GM12878 (cell line): ENCODE measurements around the gene SENP8. TPM values are rescaled to one million over a fixed set of nuclear protein-coding genes. Genes with fewer than 3 reads are reported as not detected.

Experiments
- ATAC-seq: fragments of 200-7000 bp; cut with Tn5 transposase; 3 replicates; pipeline ENCODE4 v1.9.1; 2020; ENCODE audit warnings: mild to moderate bottlenecking, moderate library complexity
- BruUV-seq: library from RNA; stranded (reverse); fragments of 400-500 nt; replicated peaks from 2 replicates; lab custom pipeline; 2021; lab: Mats Ljungman, UMichigan
- CTCF ChIA-PET: fragments of 300-600 bp; sonication (Branson Sonifier 250); formaldehyde crosslinking; extraction: SDS; loops from one replicate; lab custom pipeline; 2021; ENCODE audit warnings: inconsistent platforms; lab: Yijun Ruan, JAX
- POLR2A ChIA-PET: fragments of 350-600 bp; formaldehyde crosslinking; extraction: SDS; loops from one replicate; lab custom pipeline; 2021; ENCODE audit warnings: inconsistent platforms; lab: Charles Lee
- RAD21 ChIA-PET: fragments of 300-600 bp; sonication (Branson Sonifier 250); formaldehyde crosslinking; loops from one replicate; lab custom pipeline; 2023; ENCODE audit warnings: antibody characterized with exemption; ENCODE audit not compliant: unreplicated experiment; lab: Charles Lee
- SMC1A ChIA-PET: fragments of 300-600 bp; sonication (Branson Sonifier 250); formaldehyde crosslinking; loops from one replicate; lab custom pipeline; 2023; ENCODE audit not compliant: unreplicated experiment, uncharacterized antibody; lab: Charles Lee
- DNase-seq: peaks from one replicate; pipeline ENCODE4 v3.0.0-alpha.2; 2011; ENCODE audit warnings: low read depth, low spot score
- FAIRE-seq: peaks from 3 replicates; lab custom pipeline; 2011; peaks lifted over from hg19 to GRCh38; lab: Jason Lieb, UNC
- H2AFZ ChIP-seq: 2 replicates; pipeline ENCODE4 v1.6.0; 2011; ENCODE audit warnings: low read depth, low read length, control low read depth; ENCODE audit not compliant: control insufficient read depth
- H3K27ac ChIP-seq: 2 replicates; pipeline ENCODE4 v1.5.1; 2011; ENCODE audit warnings: control low read depth; ENCODE audit not compliant: control insufficient read depth, insufficient read depth
- H3K27me3 ChIP-seq, 2 experiments: replicated peaks in 1 of 2; 2 replicates each; pipeline versions ENCODE4 v1.6.0 to v1.6.1; 2011; ENCODE audit warnings: low read length in 1 of 2; ENCODE audit not compliant: control insufficient read depth in 2 of 2, insufficient read depth in 2 of 2
- H3K36me3 ChIP-seq, 2 experiments: 2 replicates each; pipeline ENCODE4 v1.5.1; 2011; ENCODE audit warnings: low read length in 1 of 2; ENCODE audit not compliant: control insufficient read depth in 2 of 2, insufficient read depth in 2 of 2
- H3K4me1 ChIP-seq: 2 replicates; pipeline ENCODE4 v1.6.1; 2011; ENCODE audit warnings: mild to moderate bottlenecking, low read length, moderate library complexity, mixed read lengths; ENCODE audit not compliant: control insufficient read depth, insufficient read depth
- H3K4me2 ChIP-seq: 2 replicates; pipeline ENCODE4 v1.6.0; 2011; ENCODE audit warnings: control low read depth; ENCODE audit not compliant: control insufficient read depth, insufficient read depth
- H3K4me3 ChIP-seq: fragments of 200-600 bp; sonication (generic); 2 replicates; pipeline ENCODE4 v1.5.1; 2016
- H3K79me2 ChIP-seq: 2 replicates; pipeline ENCODE4 v1.6.0; 2011; ENCODE audit warnings: low read length; ENCODE audit not compliant: control insufficient read depth, insufficient read depth
- H3K9ac ChIP-seq: 2 replicates; pipeline ENCODE4 v1.8.0; 2011; ENCODE audit warnings: low read length, control low read depth, mixed read lengths; ENCODE audit not compliant: control insufficient read depth, insufficient read depth
- H3K9me3 ChIP-seq: replicated peaks from 3 replicates; pipeline ENCODE4 v1.5.1; 2011; ENCODE audit warnings: mild to moderate bottlenecking, low read length; ENCODE audit not compliant: control insufficient read depth, insufficient read depth
- H4K20me1 ChIP-seq: 2 replicates; pipeline ENCODE4 v1.6.0; 2011; ENCODE audit not compliant: control insufficient read depth, insufficient read depth
- ASH2L ChIP-seq: fragments of 300-600, 200-600 bp; sonication (generic); IDR thresholded peaks from 2 replicates; pipeline ENCODE4 v1.6.1; 2017; ENCODE audit warnings: low read depth, mild to moderate bottlenecking, borderline replicate concordance
- CREM ChIP-seq: IDR thresholded peaks from 2 replicates; pipeline ENCODE4 v1.6.1; 2014; ENCODE audit warnings: antibody characterized with exemption, low read depth
- GATAD2B ChIP-seq: fragments of 450-650 bp; conservative IDR thresholded peaks from 2 replicates; pipeline ENCODE4 v1.6.1; 2017; ENCODE audit warnings: low read depth, mild to moderate bottlenecking, moderate library complexity
- IKZF2 ChIP-seq, 2 experiments: fragments of 450-650 bp; IDR thresholded peaks; 2 replicates each; pipeline ENCODE4 v1.6.1; 2017; ENCODE audit warnings: mild to moderate bottlenecking in 2 of 2, moderate library complexity in 2 of 2
- LARP7 ChIP-seq: fragments of 450-650 bp; IDR thresholded peaks from 2 replicates; pipeline ENCODE4 v1.6.1; 2017; ENCODE audit warnings: mild to moderate bottlenecking
- POLR2A ChIP-seq: IDR thresholded peaks from 2 replicates; pipeline ENCODE4 v1.6.1; 2011; ENCODE audit warnings: low read depth, mild to moderate bottlenecking, low read length
- POLR2AphosphoS5 ChIP-seq: IDR thresholded peaks from 2 replicates; pipeline ENCODE4 v1.6.1; 2011; ENCODE audit warnings: mild to moderate bottlenecking, low read length, inconsistent platforms
- RELA ChIP-seq: fragments of 450-650 bp; IDR thresholded peaks from 2 replicates; pipeline ENCODE4 v1.8.0; 2014; ENCODE audit warnings: borderline replicate concordance; ENCODE audit not compliant: partially characterized antibody
- ZNF207 ChIP-seq: fragments of 450-650 bp; IDR thresholded peaks from 2 replicates; pipeline ENCODE4 v1.6.1; 2014; ENCODE audit warnings: antibody characterized with exemption, mild to moderate bottlenecking, borderline replicate concordance
- ZNF217 ChIP-seq: fragments of 450-650 bp; IDR thresholded peaks from 2 replicates; pipeline ENCODE4 v1.6.1; 2017; ENCODE audit warnings: antibody characterized with exemption, mild to moderate bottlenecking
- WGBS: methylation state at CpG from one replicate; pipeline ENCODE4 v1.1.6; 2016; ENCODE audit warnings: low lambda C conversion rate; ENCODE audit not compliant: insufficient replicate concordance, insufficient coverage; ENCODE audit errors: missing lambda C conversion rate; 5-methylcytosine and 5-hydroxymethylcytosine counted together
- in situ Hi-C: fragments of 300-500 bp; cut with MboI; formaldehyde crosslinking; loops from 9 replicates; pipeline ENCODE4 v1.14.3; 2018; ENCODE audit warnings: mixed read lengths
- intact Hi-C: fragments of 100-400 bp; cut with micrococcal nuclease; formaldehyde crosslinking; loops from one replicate; pipeline ENCODE4 v1.14.2; 2022; ENCODE audit not compliant: unreplicated experiment
- polyA plus RNA-seq, 11 experiments: library from polyadenylated mRNA; depleted of rRNA in 4 of 11; unstranded in 6 of 11; stranded (reverse) in 5 of 11; fragments of >200 nt; fragmentation: Nextera tagmentation in 4 of 11; fragmentation: Illumina TruSeq in 1 of 11; extraction: Ambion mirVana in 4 of 11; extraction: Trizol in 1 of 11; gene quantifications; 1 replicate in 1 of 11; 2 replicates in 10 of 11; pipeline versions ENCODE4 v1.2.1 to v1.2.3, GENCODE V29; 2011 to 2016; ENCODE audit warnings: inconsistent platforms in 2 of 11, missing spikeins in 2 of 11, low read depth in 1 of 11
- total RNA-seq, 4 experiments: library from RNA; depleted of rRNA in 3 of 4; stranded (reverse); fragments of >200 nt in 3 of 4; fragmentation: Illumina TruSeq in 1 of 4; extraction: Trizol in 1 of 4; gene quantifications; 2 replicates each; pipeline versions ENCODE4 v1.2.1 to v1.2.3, GENCODE V29; 2013 to 2021
- TF ChIP-seq, protein P1 (sequence below): fragments of 450-650 bp; IDR thresholded peaks from 2 replicates; pipeline ENCODE4 v1.6.1; 2017; ENCODE audit warnings: mild to moderate bottlenecking, moderate library complexity

SENP8 gene
- total and polyA plus RNA-seq, 10 of the 15 experiments (the other 5 are each of a cell fraction or from before 2014, with no cell fraction given), result 0.87 to 5.6 (median 2.2) TPM

DNA sequence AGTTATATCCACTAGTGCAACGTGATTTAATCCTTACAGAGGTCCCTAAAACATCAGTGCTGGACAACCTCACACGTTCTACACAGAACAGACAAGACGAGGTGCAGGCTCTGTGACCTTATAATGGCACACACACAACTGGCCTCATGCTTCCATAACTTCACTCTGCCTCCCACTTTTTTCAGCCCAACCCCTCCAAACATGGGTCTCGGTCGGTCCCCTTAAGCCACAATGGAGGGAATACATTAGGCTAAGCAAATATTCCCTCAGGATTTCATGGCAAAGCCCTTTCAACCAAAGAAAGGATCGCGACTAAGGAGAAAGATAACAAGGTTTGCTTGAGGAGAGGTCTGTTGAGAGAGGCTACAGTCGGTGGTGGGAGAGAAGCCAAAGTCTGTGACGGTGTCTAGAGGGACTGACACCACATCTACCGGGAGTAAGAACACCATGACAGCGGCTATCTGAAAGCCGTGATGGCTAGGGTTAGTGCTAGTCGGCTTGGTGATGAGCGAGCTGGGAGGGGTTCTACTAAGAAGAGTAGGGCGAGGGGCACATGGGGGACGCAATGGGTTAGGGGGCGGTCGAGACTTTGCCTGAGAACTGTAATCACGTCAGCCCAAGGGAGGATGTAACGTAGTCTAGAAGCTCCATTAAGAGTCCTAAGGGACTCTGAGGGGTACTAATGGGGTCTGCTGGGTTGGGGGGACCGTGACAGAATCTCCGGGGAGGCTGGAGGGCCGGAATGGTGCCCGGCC is 1.3 kb upstream of the SENP8 start:
- ChIA-PET CTCF (interaction anchor here (1.0 to 2.6 kb wide), 3 partner anchors 17 to 40 kb away, joined by 4 to 8 read pairs (median 6); no protein-coding TSS in a partner anchor), RAD21 (interaction anchor here (0.5 to 0.7 kb wide), 3 partner anchors 23 to 89 kb away, joined by 3 to 5 read pairs (median 4); no protein-coding TSS in a partner anchor), POLR2A (interaction anchor here (0.6 to 2.3 kb wide), 2 partner anchors 25 to 45 kb away, joined by 4 to 9 read pairs; no protein-coding TSS in a partner anchor), SMC1A (interaction anchor here (0.9 to 1.4 kb wide), 3 partner anchors 14 to 33 kb away, joined by 3 read pairs; no protein-coding TSS in a partner anchor)
- Histone ChIP-seq H3K79me2 (peaks cover 19% of the 10 kb centered on the region), H3K4me3 (peak overlapping the region; percentile 94), H2AFZ (peak overlapping the region; percentile 92), H3K9ac (peak overlapping the region; percentile 75), H3K4me2 (peak overlapping the region; percentile 99), H3K36me3 (no peaks in the 10 kb centered on the region), H4K20me1 (no peaks in the 10 kb centered on the region), H3K9me3 (no peaks in the 10 kb centered on the region), H3K27me3 (no peaks in the 10 kb centered on the region), H3K4me1 (peaks cover 8% of the 10 kb centered on the region), H3K27ac (peak overlapping the region; percentile 78)
- FAIRE-seq (peak; percentile 18), ATAC-seq (peak; percentile 23), DNase-seq (no peak)
- in situ Hi-C loops, result no loop called here
- TF ChIP-seq IKZF2 (IDR thresholded peaks at IDR 0.05), result 0 out of 4 replicates have a peak, but pooled peaks of 1 of the 2 experiments have one; percentile 23
- TF ChIP-seq LARP7, result no peak
- 0 out of 2 replicates have a peak, but pooled peaks have one; percentile 21 for TF ChIP-seq CREM
- intact Hi-C loops, result no loop called here
- WGBS, result 5% methylated on average over 24 of the region's 24 CpGs
- no TSS peak for BruUV-seq

DNA sequence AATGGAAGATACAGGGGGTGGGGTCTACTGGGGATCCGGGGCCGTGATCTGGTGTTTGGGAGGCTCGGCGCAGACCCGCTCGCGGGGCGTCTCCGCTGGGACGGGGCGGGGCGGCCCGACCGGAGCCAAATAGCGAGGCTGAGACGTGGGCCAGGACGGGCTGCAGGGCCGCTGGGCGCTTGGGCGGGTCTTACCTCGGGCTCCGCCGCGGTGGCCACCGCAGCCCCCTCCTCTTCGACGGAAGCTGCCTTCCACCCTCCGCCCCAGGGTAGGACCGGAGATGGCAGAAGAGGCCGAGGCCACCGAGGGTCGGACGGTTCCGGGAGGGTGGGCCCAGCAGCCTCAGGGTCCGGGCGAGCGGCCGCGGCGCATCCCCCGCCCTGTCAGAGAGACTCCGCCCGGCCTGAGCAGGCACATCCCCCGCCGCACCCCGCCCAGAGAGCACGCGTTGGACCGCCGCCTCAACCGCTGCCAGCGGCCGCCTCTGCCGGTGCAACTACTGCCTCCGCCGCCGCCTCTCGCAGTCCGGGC is 652 bp upstream of the SENP8 start:
- FAIRE-seq (no peak), ATAC-seq (peak; percentile 86), DNase-seq (peak; percentile 33)
- ChIA-PET POLR2A (interaction anchor here (1.0 to 2.3 kb wide), 5 partner anchors 10 to 109 kb away, joined by 3 to 9 read pairs (median 4); no protein-coding TSS in a partner anchor), CTCF (interaction anchor here (0.9 to 2.6 kb wide), 4 partner anchors 16 to 336 kb away, joined by 3 to 8 read pairs (median 5); no protein-coding TSS in a partner anchor), SMC1A (interaction anchor here (0.8 to 1.4 kb wide), 7 partner anchors 10 to 280 kb away, joined by 3 to 8 read pairs (median 3); no protein-coding TSS in a partner anchor), RAD21 (interaction anchor here (0.6 to 1.3 kb wide), 4 partner anchors 10 to 24 kb away, joined by 3 to 11 read pairs (median 4); no protein-coding TSS in a partner anchor)
- Histone ChIP-seq H3K27me3 (no peaks in the 10 kb centered on the region), H3K9ac (peak overlapping the region; percentile 75), H2AFZ (peak overlapping the region; percentile 92), H3K9me3 (no peaks in the 10 kb centered on the region), H3K27ac (peak overlapping the region; percentile 78), H3K36me3 (no peaks in the 10 kb centered on the region), H3K4me1 (peaks cover 8% of the 10 kb centered on the region), H3K79me2 (peaks cover 19% of the 10 kb centered on the region), H4K20me1 (no peaks in the 10 kb centered on the region), H3K4me3 (peak overlapping the region; percentile 94), H3K4me2 (peak overlapping the region; percentile 99)
- in situ Hi-C loops (no loop called here), intact Hi-C loops (loop anchor here (1.0 kb wide), 1 partner anchor 24 kb away; no protein-coding TSS in a partner anchor)
- WGBS, result under 1% methylated on average over 46 of the region's 59 CpGs
- no TSS peak for BruUV-seq
- TF ChIP-seq ZNF217 (peak; percentile 64; the same call in 1 of the 2 replicates), POLR2AphosphoS5 (0 out of 2 replicates have a peak, but pooled peaks have one; percentile 40), POLR2A (peak; percentile 69; the same call in 1 of the 2 replicates), ZNF207 (no peak), ASH2L (peak; percentile 81; the same call in 1 of the 2 replicates), RELA (no peak), GATAD2B (peak; percentile 64)
- TF ChIP-seq, protein P1, sequence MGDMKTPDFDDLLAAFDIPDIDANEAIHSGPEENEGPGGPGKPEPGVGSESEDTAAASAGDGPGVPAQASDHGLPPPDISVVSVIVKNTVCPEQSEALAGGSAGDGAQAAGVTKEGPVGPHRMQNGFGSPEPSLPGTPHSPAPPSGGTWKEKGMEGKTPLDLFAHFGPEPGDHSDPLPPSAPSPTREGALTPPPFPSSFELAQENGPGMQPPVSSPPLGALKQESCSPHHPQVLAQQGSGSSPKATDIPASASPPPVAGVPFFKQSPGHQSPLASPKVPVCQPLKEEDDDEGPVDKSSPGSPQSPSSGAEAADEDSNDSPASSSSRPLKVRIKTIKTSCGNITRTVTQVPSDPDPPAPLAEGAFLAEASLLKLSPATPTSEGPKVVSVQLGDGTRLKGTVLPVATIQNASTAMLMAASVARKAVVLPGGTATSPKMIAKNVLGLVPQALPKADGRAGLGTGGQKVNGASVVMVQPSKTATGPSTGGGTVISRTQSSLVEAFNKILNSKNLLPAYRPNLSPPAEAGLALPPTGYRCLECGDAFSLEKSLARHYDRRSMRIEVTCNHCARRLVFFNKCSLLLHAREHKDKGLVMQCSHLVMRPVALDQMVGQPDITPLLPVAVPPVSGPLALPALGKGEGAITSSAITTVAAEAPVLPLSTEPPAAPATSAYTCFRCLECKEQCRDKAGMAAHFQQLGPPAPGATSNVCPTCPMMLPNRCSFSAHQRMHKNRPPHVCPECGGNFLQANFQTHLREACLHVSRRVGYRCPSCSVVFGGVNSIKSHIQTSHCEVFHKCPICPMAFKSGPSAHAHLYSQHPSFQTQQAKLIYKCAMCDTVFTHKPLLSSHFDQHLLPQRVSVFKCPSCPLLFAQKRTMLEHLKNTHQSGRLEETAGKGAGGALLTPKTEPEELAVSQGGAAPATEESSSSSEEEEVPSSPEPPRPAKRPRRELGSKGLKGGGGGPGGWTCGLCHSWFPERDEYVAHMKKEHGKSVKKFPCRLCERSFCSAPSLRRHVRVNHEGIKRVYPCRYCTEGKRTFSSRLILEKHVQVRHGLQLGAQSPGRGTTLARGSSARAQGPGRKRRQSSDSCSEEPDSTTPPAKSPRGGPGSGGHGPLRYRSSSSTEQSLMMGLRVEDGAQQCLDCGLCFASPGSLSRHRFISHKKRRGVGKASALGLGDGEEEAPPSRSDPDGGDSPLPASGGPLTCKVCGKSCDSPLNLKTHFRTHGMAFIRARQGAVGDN, result peak; percentile 38; the same call in 1 of the 2 replicates
